GM12864 (cell line): ENCODE data around the gene HHAT.
"Not testable (repeated sequence)": the region's sequence is repeated elsewhere in the genome, so short reads cannot be mapped to it uniquely, and the experiment has no call there.

Experiments used
- DNase-seq: peaks from one replicate; pipeline ENCODE4 v3.0.0-alpha.2; 2011; ENCODE audit warnings: low read depth
- H3K4me3 ChIP-seq: 2 replicates; pipeline ENCODE4 v1.5.1; 2011; ENCODE audit warnings: mild to moderate bottlenecking, low read depth, low read length, control low read depth
- TF ChIP-seq, protein P1 (sequence below): IDR thresholded peaks from 2 replicates; pipeline ENCODE4 v1.5.1; 2011; ENCODE audit warnings: low read depth, mild to moderate bottlenecking, moderate library complexity, low read length, control low read depth, inconsistent platforms; ENCODE audit errors: missing control alignments

Gene HHAT

DNA sequence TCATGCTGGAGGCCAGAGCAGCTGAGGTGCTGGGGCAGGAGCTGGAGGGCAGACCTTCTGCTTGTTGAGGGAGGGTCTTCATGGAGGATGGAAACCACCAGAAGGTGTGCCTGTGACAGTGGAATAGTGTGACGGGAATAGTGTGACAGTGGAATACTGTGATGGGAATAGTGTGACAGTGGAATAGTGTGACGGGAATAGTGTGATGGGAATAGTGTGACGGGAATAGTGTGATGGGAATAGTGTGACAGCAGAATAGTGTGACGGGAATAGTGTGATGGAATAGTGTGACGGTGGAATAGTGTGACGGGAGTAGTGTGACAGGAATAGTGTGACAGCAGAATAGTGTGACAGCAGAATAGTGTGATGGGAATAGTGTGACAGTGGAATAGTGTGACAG is 325.1 kb downstream of the HHAT start:
- H3K4me3 ChIP-seq: no peak overlapping the region
- TF ChIP-seq, protein P1, sequence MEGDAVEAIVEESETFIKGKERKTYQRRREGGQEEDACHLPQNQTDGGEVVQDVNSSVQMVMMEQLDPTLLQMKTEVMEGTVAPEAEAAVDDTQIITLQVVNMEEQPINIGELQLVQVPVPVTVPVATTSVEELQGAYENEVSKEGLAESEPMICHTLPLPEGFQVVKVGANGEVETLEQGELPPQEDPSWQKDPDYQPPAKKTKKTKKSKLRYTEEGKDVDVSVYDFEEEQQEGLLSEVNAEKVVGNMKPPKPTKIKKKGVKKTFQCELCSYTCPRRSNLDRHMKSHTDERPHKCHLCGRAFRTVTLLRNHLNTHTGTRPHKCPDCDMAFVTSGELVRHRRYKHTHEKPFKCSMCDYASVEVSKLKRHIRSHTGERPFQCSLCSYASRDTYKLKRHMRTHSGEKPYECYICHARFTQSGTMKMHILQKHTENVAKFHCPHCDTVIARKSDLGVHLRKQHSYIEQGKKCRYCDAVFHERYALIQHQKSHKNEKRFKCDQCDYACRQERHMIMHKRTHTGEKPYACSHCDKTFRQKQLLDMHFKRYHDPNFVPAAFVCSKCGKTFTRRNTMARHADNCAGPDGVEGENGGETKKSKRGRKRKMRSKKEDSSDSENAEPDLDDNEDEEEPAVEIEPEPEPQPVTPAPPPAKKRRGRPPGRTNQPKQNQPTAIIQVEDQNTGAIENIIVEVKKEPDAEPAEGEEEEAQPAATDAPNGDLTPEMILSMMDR: no peak
- no peak for DNase-seq

DNA sequence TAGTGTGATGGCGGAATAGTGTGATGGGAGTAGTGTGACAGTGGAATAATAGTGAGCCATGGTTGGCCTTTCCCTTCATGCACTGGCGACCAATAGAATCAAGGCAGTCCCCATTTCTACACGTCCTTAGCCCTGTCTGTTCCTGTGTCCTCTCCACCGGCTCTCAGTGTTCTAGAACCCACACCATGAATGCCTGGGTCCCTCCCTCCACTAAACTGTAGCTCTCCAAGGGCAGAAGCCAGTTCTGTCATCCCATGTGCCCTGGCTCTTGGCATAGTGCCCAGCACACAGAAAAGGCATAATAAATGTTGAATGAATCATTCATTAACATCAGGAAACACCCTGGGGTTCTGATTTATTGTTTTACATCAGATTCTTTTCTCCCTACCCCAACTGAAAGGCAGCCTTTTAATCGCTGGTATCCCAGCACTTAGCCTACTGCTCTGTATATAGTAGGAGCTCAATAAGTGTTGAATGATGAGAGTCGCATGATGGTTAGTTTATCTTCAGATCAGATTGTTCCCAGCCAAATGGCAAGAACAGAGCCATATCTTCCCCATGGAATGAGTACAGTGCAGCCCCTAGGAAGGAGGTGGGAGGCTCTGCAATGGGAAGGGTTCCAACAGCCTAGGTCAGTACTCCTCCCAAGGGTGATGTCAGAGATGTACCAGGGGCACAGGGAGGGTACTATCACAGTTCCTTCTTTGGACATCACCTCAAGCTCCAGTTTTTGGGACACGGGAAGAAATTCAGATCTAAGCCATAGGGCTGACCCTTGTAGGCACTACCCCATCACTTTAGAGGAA is 325.7 kb downstream of the HHAT start:
- TF ChIP-seq, protein P1: no peak
- DNase-seq: no peak
- no peak overlapping the region for H3K4me3 ChIP-seq

DNA sequence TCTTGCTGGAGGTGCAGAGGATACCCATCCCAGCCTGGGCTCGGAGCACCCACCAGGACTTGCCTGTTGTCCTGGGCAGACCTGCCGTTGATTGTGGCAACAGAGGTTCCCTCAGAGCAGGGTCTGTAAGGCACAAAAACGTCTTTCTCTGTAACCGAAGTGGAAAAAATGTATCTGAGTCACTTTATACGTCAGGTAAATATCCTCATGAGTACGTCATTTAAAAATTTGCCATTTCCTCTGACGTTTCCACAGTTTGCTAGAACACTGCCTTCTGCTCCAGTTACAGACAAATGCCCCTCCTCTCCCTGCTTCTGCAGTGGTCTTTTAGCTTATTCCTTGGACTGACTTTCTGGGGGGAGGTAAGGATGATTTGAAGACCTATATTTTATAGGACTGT is 326.8 kb downstream of the HHAT start:
- no peak overlapping the region for H3K4me3 ChIP-seq
- TF ChIP-seq, protein P1: no peak
- no peak for DNase-seq

DNA sequence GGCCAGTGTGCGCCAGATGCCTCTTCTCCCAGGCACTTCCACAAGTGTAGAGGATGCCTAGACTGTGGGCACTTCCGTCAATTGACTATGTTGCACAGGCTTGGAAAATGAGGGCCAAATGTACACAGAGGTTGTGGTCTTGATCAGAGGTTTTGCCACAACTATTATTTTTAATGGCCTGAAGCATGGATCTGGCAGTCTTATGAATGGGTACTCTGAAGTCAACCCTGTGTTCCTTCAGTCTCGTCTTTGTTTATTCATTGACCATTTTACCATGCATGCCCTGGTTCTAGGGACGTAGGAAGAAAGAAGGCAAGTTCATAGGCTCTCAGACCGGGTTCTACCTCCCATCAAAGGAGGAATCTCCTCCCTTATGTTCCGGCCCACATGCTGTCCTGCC is 329.1 kb downstream of the HHAT start:
- H3K4me3 ChIP-seq: no peak overlapping the region
- TF ChIP-seq, protein P1: no peak
- DNase-seq: no peak

DNA sequence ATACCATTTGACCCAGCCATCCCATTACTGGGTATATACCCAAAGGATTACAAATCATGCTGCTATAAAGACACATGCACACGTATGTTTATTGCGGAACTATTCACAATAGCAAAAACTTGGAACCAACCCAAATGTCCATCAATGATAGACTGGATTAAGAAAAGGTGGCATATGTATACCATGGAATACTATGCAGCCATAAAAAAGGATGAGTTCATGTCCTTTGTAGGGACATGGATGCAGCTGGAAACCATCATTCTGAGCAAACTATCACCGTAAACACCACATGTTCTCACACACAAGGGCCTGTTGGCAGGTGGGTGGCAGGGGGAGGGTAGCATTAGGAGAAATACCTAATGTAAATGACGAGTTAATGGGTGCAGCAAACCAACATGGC is 332.8 kb downstream of the HHAT start:
- H3K4me3 ChIP-seq, DNase-seq: not testable (repeated sequence)

DNA sequence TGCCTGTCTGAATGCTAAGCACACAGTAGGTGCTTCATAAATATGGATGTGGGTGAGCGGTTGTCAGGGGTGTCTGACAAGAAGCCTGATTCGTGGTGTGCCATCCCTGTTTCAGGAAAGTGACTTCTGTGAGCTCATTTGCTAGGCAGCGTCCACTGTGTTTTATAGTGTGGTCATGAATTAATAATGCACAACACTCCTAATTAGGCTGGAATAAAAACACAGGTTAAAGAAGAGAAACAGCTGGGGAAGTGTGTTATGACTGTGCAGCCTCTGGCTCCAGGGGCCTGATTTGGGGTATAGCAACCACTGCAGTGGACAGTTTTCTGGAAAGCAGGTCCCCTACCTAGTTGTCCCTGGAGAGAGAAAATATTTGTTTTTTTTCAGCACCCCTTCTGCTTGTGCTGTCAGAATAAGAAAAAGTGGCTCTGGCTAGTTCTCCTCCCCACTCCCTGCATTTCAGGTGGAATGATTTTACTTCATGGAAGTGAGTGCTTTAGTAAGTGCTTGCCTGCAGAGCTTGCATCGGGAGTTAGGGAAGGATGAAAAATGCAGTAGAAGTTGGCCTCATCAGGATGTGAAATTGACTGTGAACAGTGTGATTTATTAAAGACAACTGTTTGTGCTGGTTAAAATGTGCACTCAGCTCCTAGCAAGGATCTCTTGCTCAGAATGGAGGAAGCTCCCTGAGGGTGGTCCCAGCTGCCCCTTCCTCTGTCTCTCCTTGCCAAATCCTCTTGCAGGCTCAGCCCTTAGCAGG is 333.8 kb downstream of the HHAT start:
- H3K4me3 ChIP-seq: no peak overlapping the region
- no peak for DNase-seq
- TF ChIP-seq, protein P1: no peak

DNA sequence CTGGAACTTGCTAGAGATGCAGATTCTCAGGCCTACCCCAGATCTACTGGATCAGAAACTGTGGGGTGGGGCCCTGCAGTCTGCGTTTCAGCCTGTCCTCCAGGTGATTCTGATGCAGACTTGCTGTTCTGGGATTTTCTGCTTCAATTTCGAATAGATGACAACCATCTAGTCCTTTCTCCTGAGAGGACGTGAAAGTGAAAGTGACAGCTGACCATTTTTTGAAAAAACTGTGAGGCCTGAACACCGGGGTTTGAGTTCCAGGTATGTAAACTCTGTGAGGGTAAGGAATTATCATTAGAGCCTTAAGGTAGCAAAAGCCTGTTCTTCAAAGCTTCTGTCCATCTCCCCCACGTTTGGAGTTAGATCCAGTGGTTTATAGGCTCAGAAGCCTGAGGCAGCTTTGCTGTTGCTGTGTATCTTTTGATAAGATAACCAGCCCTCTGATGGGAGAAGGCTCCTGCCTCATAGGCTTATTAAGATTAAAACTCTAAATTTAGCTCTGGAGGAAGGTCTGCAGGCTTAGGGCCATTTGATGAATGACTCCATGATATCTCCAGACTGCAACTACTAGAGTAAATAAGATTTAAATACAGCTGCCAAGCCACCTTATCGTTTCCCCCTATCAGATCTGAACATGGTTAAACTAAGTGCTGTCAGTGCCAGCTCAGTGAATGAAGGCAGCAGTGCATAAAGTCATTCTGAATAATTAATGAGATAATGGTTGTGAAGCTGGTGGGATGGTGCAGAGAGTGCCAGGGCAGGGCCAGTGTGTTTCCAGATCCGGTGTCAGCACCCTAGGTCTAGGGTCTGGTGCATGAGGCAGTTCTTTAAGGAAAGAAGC is 335.2 kb downstream of the HHAT start:
- DNase-seq: no peak
- H3K4me3 ChIP-seq: no peak overlapping the region
- TF ChIP-seq, protein P1: no peak
